NCI-H146 treated with DMSO at 0.1 percent for 48 hours (cell line): Measurements from ENCODE around the gene PIK3C2G.

Source experiments
- DNase-seq: peaks from one replicate; lab custom pipeline; 2025; ENCODE audit not compliant: unreplicated experiment; lab: John Stamatoyannopoulos, UW

Gene PIK3C2G

GRCh38 chr12:18629445-18629844 is 368.1 kb downstream of the PIK3C2G start:
- DNase-seq, result no peak

- DNase-seq, result no peak
Observed at GRCh38 chr12:18629916-18630315, 368.6 kb downstream of the PIK3C2G start.

DNA sequence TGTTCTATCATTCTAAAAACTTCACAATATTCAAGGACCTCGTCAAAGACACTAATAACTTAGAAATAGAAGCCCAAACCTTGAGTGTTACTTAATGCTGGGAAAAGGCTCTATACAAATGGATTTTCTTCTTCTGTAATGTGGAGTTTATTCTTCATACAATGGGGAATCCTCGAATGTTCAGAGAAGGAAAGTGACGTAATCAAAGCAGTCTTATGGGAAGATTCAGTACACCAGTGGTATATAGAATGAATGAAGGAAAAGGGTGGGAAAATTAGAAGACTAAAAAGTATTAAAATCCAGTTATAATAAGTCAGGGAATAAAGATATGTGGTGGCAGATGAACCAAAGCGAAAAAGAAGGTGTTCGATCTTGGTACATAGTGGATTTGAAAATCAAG is 370.0 kb downstream of the PIK3C2G start:
- DNase-seq, result no peak

DNA sequence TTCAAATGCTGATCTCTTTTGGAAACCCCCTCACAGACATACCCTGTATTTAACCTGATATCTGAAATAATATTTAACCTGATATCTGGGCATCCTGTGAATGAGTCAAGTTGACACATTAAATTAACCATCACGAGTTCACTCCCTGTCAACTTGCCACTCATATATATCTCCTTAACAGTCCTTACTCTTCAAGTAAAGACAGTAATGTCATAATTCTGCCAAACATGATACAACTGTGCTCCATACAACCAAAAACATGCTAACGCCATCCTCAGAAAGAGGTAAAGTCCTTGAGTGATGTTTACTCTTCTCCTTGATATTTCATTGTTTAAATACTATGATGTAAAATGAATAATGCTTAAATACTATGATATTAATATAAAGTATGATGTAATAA is 371.5 kb downstream of the PIK3C2G start:
- no peak for DNase-seq

- no peak for DNase-seq
Observed at GRCh38 chr12:18634382-18634781, 373.1 kb downstream of the PIK3C2G start.

- DNase-seq, result no peak
Observed at GRCh38 chr12:18640321-18640955, 379.1 kb downstream of the PIK3C2G start.

DNA sequence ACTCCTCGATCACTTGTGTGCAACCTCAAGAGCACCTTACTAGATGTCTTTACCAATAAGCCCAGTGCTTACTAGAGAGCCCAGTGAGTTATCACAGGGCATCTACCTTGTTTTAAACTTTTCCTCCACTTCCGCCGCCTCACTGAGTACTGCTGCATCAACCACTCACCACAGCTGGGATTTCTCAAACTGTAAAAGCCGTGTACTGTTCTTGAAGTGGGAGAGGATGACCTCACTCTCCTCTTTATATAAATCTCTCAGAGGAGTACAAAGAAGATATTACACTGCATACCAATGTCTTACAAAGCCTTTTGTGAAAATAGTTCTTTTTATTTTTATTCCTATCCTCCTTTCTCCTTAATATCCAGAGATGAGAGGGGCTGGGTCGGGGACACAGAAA is 382.4 kb downstream of the PIK3C2G start:
- DNase-seq, result no peak

DNA sequence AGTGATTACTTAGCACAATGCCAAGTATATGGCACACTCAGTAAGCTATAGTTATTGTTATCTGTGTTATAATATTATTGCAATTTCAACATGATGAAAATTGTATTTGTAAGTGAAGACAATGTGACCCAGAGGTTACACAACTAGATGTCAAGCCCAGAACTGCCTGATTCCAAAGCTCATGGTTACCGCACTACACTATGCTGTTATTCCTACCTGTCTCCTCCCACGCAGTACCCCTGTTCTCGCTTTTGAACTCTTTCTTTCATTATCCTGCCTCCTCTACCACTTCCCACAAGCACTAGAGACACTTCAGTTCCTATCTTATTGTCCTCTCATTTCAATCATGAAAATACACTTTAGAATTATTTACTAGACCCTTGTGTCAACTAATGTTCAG is 383.2 kb downstream of the PIK3C2G start:
- no peak for DNase-seq

GRCh38 chr12:18646286-18646890 is 385.1 kb downstream of the PIK3C2G start:
- no peak for DNase-seq

DNA sequence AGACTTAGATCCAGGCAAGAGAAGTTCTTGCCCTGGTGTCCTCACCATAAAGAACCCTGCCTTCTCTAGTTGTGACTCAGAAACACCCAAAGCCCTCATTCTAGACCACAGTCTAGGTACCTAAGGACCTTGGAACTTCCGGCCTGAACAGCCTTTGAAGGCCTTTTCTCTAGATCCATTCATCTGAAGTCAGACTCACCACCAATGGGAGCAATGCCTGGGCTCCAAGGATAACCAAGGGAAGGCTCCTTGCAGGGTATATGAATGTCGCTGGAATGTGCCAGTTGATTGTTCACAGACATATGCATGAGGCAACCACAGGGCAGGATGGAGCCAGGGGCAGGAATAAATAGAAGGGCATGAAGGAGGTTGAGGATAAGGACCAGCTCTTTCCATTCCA is 390.2 kb downstream of the PIK3C2G start:
- DNase-seq, result no peak

DNA sequence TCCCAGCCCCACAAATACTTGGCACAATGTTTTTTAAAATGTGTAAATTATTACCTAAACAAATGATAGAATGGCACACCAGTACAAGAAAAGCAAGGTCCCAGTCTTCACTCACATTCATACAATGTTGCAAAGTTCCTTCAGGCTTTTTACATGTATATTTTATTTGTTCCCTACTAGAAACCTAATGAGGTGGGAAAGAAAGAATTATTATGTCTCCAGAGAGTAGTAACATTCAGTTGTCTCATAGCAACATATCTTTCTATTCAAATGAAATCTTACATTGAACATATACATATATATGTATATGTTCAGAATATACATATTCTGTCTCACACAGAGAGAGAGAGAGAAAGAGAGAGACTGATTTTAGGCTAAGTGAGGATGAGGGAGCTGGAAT is 391.3 kb downstream of the PIK3C2G start:
- no peak for DNase-seq

DNA sequence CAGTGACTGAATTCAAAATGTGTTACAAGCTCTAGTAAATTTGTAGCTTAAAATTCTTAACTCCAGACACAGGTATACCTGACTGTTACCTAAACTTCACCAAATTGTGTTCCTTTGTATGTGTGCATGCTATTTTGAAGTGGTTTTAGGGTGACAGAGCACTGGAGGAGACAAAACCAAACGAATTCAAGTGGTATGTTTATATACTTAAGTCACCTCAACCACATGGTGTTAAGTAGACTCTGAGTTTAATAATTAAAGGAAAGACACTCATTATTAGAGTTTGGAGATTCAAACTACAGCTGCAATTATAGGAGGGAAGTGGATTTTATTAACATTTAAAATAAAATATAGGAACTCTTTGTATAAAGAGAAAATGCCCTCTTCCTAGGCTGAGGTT is 392.1 kb downstream of the PIK3C2G start:
- no peak for DNase-seq

DNA sequence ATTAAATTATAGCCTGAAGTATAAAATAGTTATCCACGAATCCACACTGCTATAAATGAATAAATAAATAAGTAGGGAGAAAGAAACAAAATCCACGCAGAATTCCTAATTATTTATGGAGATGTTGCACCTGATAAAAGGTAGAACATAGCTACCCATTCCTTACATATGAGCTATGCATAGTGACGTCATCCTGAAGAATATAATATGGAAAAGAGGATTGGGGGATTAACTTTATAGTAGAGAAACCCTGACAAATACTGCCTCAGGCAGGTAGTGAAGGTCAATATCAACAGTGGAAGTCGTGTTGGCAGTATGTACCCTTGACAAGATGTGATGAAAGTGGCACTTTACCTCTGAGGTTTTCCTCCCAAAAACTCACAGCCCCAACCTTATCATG is 394.0 kb downstream of the PIK3C2G start:
- DNase-seq, result no peak

DNA sequence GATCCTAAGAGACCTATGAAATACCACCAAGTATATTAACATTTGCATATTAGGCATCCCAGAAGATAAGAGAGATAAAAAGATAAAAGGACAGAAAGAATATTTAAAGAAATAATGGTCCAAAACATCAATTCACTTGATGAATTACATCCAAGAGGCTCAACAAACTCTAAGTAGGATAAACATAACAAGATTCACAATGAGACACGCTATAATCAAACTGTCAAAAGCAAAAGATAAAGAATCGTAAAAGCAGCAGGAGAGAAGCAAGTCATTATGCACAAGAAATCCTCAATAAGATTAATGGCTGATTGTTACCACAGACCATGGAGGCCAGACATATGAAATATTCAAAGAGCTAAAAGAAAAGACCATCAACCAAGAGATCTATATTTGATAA is 396.9 kb downstream of the PIK3C2G start:
- DNase-seq, result no peak

DNA sequence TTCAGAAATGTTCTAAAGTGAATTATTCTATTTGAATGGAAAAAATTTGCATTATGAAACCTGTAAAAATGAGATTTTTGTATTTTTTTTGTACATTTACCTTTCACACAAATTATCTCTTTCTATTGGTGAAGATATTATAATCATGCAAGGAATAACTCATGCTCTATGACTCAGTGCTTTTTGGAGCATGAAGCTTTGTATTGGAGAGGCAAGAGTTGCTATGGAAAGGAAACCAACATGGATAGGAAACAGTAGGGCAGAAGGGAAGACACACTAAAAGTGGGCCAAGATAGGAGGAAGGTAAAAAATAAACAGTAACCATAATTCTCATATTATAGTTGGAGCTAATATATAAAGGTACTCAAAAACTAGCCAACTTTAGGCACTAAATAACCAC is 397.5 kb downstream of the PIK3C2G start:
- DNase-seq, result no peak

DNA sequence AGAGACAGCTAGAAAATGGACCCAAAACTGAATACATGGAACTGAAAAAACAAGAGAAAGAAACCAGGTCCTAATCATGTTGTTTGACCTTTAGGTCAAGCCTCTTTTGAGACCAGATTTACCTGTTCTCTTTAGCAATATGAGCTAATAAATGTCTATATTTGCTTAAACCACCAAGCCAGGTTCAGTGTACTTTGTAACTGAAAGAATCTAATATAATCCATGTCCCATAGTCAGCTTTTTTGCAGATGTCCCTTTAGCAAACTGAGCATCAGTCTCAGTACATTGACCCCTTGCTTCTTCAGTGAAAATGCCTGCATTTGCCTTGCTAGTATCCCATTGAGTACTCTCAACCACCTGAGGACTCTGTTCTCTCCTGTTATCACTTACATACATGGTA is 414.8 kb downstream of the PIK3C2G start:
- no peak for DNase-seq

- DNase-seq, result no peak
Observed at GRCh38 chr12:18676996-18677588, 415.8 kb downstream of the PIK3C2G start.

GRCh38 chr12:18681818-18682217 is 420.5 kb downstream of the PIK3C2G start:
- no peak for DNase-seq

GRCh38 chr12:18683327-18684013 is 422.2 kb downstream of the PIK3C2G start:
- no peak for DNase-seq

DNA sequence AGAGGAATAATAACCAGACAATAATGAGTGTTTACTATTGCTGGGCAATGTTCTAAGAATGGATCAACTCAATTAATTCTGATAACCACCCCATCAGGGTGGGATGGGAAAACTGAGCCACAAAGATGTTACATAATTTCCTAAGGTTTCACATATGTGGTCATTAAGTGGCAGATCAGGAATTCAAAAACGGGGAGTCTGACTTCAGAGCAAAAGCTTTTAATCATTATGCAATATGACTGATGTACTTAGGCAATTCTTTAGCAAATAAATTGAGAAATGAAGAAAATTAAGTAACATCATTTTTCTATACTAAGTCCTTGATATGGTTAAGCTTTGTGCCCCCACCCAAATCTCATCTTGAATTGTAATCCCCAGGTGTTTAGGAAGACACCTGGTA is 423.1 kb downstream of the PIK3C2G start:
- no peak for DNase-seq

DNA sequence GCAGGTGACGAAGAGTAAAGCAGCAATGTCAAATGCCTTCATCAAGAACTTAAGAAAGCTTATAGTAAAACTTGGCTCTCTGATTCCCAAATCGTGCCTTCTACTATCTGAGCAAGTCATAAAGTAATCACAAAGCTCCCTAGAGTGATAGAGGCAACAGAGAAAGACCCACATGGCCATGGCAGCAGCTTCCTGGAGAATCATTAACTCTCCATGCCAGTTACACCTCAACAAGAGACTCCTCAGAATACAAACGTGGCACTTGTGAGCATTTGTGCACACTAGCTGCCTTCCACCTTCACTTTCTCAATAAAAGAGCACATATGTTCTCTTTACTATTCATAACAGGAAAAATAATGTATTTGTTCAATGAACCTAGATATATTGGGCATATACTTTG is 428.5 kb downstream of the PIK3C2G start:
- DNase-seq, result no peak

DNA sequence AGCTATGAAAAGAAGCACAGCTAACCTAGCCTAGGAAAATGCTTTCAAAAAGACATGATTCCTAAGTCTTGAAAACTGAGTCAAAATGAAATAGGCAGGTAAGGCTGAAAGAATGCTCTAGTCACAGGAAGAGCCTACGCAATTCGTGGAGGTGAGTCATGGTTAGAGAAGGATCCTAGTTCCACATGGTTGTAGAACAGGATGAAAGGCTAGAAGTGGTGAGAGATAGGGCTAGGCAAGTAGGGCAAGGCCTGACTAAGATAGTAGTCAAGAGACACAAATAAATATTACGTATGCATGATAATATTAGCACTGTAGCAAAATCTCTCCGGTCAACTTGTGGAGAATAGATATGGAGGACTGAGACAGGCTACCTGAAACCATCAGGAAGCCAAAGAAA is 429.3 kb downstream of the PIK3C2G start:
- no peak for DNase-seq
